Activated CD8-positive, alpha-beta memory T cell treated with anti-CD3 and anti-CD28 coated beads, Interleukin-2, amount 50 U/mL, for 24 hours (primary cell): ENCODE measurements around the gene BAIAP3.

Source experiments
- DNase-seq: peaks from one replicate; pipeline ENCODE4 v3.0.0-alpha.2; 2020; ENCODE audit errors: extremely low read depth

Gene BAIAP3

GRCh38 chr16:1299012-1299867 is 34.2 kb upstream of the BAIAP3 start:
- no peak for DNase-seq

GRCh38 chr16:1299868-1300203 is 33.6 kb upstream of the BAIAP3 start:
- DNase-seq, result no peak

- DNase-seq, result no peak
These were observed 32.6 kb upstream of the BAIAP3 start for GRCh38 chr16:1300664-1301476.

DNA sequence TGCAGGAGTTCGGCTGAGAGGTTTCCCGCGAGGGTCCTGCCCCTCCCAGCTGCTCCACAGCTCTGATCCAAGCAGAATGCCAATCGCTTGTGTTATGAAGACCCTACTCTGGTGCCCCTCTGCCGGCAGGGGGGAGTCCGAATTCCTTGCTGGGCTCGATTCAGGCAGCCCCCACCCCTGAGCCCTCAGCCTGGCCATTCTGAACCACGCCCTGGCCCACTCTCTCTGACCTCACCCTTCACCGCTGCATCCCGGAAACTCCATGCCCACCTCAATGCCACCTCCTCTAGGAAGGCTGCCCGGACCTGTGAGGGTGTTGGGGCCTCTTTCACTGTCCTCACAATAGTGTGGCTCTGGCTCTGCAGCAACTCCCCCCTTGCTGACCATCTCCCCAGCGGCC is 31.9 kb upstream of the BAIAP3 start:
- no peak for DNase-seq

- no peak for DNase-seq
These were observed 27.6 kb upstream of the BAIAP3 start for GRCh38 chr16:1305823-1306222.

DNA sequence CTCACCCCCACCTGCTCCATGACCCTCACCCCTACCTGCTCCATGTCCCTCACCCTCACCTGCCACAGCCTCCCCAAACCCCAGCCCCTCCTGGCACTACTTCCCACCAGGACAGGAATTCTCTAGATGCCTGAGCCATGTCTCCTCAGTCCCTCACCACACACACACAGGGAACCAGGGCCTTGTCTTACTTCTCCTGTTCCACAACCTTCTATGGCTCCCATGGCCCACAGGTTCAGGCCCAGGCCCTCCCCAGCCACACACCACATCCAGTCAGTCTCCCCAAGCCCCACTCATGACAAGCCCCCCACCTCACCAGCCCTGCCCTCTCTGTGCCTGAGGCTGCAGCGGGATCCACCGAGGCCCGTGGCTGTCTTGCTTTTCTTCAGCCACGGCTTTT is 27.1 kb upstream of the BAIAP3 start:
- no peak for DNase-seq

DNA sequence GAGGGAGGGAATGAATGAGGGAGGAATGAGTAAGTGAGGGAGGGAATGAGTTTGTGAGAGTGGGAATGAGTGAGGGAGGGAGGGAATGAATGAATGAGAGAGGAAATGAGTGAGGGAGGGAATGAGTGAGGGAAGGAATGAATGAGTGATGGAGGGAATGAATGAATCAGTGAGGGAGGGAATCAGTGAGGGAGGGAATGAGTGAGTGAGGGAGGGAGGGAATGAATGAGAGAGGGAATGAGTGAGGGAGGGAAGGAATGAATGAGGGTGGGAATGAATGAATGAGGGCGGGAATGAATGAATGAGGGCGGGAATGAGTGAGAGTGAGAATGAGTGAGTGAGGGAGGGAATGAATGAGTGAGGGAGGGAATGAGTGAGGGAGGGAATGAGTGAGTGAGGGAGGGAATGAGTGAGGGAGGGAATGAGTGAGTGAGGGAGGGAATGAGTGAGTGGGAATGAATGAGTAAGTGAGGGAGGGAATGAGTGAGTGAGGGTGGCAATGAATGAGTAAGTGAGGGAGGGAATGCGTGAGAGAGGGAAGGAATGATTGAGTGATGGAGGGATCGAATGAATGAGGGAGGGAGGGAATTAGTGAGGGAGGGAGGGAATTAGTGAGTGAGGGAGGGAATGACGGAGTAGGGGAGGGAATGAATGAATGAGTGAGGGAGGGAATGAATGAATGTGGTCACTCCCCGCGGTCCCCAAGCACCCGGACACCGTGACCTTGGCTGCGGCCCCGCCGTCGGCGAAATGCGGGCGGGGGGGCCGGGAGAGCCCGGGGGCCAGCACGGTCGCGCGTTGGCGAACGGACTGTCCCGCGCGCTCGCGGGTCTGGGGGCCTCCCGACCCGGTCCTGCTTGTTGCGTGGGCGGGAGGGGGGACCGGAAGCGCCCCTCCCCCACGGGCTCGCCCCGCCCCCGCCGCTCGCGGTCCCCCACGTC is 25.1 kb upstream of the BAIAP3 start:
- no peak for DNase-seq

- peak; percentile 98 for DNase-seq
These were observed 24.2 kb upstream of the BAIAP3 start, which contains the start of gene UBE2I for GRCh38 chr16:1308977-1309885. UBE2I (plus strand) TSS chr16:1309636; CDS start chr16:1314031, 4,395 bp downstream.

DNA sequence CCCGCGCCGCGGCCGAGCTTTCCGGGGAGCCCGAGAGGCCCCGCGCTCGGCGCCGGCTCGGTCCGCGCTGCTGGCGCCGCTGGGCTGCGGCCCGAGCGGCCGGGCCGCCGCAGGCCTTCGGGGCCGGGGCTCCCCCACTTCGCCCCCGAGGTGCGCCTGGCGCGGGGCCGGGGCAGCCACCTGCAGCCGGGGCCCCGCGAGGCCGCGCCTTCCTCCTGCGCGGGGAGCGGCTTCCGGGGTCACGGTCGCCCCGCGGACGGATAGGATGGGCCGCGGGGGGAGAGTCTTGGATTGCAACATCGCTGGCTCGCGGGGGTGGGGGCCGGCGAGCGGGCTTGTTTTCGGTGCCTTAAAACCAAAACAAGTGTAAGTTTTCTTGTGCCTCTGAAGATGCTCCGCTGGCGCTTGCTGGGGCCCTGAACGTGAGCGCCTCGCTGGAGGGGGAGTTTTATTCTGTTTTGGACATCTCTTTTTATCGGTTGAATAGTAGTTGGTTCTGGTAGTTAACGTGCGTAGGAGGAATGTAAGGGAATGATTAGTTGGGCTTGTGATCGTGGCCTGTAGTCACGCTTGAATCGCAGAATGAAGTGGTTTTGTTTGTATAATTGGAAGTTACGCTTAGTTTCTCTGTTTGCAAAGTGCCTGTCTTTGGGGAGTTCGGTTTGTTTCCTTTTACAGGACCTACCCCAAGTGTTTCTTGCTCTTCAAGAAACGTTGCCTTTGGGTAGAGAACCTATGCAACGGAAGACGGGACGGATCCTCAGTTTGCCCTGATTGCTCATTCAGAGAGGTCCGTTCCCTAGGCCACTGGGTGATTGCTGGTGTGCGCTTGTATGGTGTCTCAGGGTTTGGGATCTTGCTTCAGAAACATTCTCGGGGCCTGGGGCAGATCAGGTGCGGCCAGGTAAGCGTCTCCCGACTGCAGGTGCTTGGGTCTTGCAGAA is 23.3 kb upstream of the BAIAP3 start:
- DNase-seq, result no peak

- DNase-seq, result no peak
These were observed 22.6 kb upstream of the BAIAP3 start for GRCh38 chr16:1310832-1311200.

GRCh38 chr16:1311212-1311737 is 22.2 kb upstream of the BAIAP3 start:
- DNase-seq, result no peak

DNA sequence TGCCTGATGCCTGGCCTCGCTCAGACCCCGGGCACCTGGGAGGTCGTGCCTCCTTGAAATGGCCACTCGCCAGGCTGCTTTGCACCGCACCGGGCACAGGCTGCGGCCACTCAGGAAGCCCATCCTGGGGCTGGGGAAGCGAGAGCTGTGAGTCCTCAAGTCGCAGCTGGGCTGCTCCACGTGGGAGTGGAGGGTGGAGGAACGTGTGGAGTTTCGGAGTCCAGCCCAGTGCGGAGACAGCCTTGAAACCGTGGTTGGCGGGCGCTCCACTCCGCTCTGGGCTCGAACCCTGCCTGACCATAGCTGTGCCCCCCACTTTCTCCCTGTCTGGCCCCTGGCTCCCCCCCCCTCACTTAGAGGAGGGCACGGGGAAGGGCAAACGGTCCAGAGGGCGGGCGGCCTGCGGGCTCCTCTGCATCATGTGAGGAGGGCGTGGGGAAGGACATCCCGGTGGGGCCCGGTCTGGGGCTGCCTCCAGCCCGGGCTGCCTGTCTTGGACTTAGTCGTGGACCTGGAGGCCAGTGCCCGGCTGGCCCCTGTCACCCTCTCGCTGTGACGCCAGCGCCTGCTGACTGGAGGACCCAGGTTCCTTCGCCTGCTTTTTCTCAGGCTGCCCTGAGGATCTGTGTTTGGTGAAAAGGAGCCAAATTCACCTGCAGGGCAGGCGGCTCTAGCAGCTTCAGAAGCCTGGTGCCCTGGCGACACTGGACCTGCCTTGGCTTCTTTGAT is 21.5 kb upstream of the BAIAP3 start:
- DNase-seq, result no peak

DNA sequence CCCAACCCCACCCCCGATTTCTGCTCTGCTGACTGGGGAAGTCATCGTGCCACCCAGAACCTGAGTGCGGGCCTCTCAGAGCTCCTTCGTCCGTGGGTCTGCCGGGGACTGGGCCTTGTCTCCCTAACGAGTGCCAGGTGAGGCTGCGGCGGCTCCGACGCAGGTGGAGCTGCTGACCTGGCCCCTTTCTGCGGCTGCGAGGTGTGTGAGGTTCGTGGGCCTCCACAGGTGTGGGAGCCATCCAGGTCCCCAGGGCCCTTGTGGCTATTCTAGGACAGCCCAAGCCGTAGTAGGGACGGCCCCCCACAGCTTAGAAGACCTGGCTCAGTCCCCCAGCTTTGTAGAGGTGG is 21.0 kb upstream of the BAIAP3 start:
- DNase-seq, result no peak

GRCh38 chr16:1312903-1313302 is 20.5 kb upstream of the BAIAP3 start:
- no peak for DNase-seq

GRCh38 chr16:1313721-1314369 is 19.6 kb upstream of the BAIAP3 start:
- no peak for DNase-seq

DNA sequence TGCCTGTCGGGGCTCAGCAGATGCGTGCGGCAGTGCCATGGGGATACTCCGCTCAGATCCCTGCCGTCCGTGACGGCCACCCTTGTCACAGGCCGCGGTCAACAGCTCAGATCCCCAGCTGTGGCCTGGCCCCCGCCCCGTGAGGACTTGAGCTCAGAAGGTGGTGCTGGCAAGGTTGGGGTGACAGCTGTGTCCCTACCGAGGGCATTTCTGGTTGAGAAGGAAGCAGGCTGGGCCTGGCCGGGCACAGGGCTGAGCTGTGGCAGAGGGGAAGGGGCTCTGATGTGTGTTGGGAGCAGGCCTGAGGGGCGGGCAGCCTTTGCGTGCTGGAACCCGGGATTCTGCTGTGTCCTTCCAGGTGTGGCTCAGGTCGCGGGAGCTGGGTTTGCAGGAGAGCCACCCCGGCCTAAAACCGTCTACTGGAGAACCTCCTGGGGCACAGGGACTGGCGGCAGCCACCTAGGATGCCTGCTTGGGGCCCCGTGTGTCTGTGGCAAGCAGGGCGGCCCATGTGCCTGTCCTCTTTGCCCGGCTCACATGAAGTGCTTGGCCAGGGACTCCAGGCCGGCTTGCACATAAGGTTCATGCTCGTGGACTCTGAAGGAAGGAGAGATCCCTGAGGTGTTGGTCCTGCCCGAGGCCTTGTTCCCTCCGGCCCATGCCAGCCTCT is 18.9 kb upstream of the BAIAP3 start:
- no peak for DNase-seq

- DNase-seq, result no peak
These were observed 18.1 kb upstream of the BAIAP3 start for GRCh38 chr16:1315081-1316032.
